ENCODE results near the gene ISCA1. TPM values are rescaled to one million over a fixed set of nuclear protein-coding genes. Genes with fewer than 3 reads are reported as not detected.

ISCA1 gene
- total and polyA plus RNA-seq, 10 of the 15 experiments (the other 5 are each of a cell fraction or from before 2014, with no cell fraction given) = 8.9 to 36.0 (median 24.2) TPM

- TF ChIP-seq CTCF (IDR thresholded peaks at IDR 0.05 in 2 of 3, conservative IDR thresholded peaks at IDR 0.05 in 1 of 3; ENCODE audit: control insufficient read depth in 2 of 3, extremely low read depth in 1 of 3, insufficient read depth in 1 of 3, low read depth in 3 of 3, low read length in 3 of 3) (peak; percentile 31 to 74 (median 43); a peak in 3 of 6 replicates), EP300 (IDR thresholded peaks at IDR 0.05; ENCODE audit: borderline replicate concordance in 1 of 2, control insufficient read depth in 1 of 2, low read depth in 2 of 2, low read length in 2 of 2) (0 out of 4 replicates have a peak, but pooled peaks of 1 of the 2 experiments have one; percentile 21), TCF12 (IDR thresholded peaks at IDR 0.05; ENCODE audit: low read depth, low read length) (peak; percentile 88), SMC3 (IDR thresholded peaks at IDR 0.05; ENCODE audit: borderline replicate concordance, low read length) (peak; percentile 46; the same call in 1 of the 2 replicates), BCLAF1 (IDR thresholded peaks at IDR 0.05) (no peak), CREM (IDR thresholded peaks at IDR 0.05; ENCODE audit: low read depth) (peak; percentile 32; the same call in 1 of the 2 replicates), CHD2 (IDR thresholded peaks at IDR 0.05; ENCODE audit: borderline replicate concordance, low read depth, low read length) (no peak), GATAD2B (conservative IDR thresholded peaks at IDR 0.05; ENCODE audit: low read depth) (peak; percentile 99), ATF7 (IDR thresholded peaks at IDR 0.05; ENCODE audit: low read depth) (peak; percentile 52; the same call in 1 of the 2 replicates), CBFB (IDR thresholded peaks at IDR 0.05; ENCODE audit: low read depth) (no peak), CHD1 (IDR thresholded peaks at IDR 0.05; ENCODE audit: low read depth, low read length) (no peak), SRF (IDR thresholded peaks at IDR 0.05; ENCODE audit: low read depth in 2 of 2, low read length in 2 of 2) (no peak), CHD4 (IDR thresholded peaks at IDR 0.05) (no peak), RELA (IDR thresholded peaks at IDR 0.05; ENCODE audit: borderline replicate concordance, partially characterized antibody) (no peak)
- TF ChIP-seq, protein P1, sequence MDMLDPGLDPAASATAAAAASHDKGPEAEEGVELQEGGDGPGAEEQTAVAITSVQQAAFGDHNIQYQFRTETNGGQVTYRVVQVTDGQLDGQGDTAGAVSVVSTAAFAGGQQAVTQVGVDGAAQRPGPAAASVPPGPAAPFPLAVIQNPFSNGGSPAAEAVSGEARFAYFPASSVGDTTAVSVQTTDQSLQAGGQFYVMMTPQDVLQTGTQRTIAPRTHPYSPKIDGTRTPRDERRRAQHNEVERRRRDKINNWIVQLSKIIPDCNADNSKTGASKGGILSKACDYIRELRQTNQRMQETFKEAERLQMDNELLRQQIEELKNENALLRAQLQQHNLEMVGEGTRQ (IDR thresholded peaks at IDR 0.05; ENCODE audit: borderline replicate concordance, low read depth, low read length) = no peak
- TF ChIP-seq, protein P2, sequence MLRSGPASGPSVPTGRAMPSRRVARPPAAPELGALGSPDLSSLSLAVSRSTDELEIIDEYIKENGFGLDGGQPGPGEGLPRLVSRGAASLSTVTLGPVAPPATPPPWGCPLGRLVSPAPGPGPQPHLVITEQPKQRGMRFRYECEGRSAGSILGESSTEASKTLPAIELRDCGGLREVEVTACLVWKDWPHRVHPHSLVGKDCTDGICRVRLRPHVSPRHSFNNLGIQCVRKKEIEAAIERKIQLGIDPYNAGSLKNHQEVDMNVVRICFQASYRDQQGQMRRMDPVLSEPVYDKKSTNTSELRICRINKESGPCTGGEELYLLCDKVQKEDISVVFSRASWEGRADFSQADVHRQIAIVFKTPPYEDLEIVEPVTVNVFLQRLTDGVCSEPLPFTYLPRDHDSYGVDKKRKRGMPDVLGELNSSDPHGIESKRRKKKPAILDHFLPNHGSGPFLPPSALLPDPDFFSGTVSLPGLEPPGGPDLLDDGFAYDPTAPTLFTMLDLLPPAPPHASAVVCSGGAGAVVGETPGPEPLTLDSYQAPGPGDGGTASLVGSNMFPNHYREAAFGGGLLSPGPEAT (IDR thresholded peaks at IDR 0.05; ENCODE audit: low read depth) = peak; percentile 38; the same call in 1 of the 2 replicates
- TF ChIP-seq, protein P3, sequence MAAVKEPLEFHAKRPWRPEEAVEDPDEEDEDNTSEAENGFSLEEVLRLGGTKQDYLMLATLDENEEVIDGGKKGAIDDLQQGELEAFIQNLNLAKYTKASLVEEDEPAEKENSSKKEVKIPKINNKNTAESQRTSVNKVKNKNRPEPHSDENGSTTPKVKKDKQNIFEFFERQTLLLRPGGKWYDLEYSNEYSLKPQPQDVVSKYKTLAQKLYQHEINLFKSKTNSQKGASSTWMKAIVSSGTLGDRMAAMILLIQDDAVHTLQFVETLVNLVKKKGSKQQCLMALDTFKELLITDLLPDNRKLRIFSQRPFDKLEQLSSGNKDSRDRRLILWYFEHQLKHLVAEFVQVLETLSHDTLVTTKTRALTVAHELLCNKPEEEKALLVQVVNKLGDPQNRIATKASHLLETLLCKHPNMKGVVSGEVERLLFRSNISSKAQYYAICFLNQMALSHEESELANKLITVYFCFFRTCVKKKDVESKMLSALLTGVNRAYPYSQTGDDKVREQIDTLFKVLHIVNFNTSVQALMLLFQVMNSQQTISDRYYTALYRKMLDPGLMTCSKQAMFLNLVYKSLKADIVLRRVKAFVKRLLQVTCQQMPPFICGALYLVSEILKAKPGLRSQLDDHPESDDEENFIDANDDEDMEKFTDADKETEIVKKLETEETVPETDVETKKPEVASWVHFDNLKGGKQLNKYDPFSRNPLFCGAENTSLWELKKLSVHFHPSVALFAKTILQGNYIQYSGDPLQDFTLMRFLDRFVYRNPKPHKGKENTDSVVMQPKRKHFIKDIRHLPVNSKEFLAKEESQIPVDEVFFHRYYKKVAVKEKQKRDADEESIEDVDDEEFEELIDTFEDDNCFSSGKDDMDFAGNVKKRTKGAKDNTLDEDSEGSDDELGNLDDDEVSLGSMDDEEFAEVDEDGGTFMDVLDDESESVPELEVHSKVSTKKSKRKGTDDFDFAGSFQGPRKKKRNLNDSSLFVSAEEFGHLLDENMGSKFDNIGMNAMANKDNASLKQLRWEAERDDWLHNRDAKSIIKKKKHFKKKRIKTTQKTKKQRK (IDR thresholded peaks at IDR 0.05; ENCODE audit: low read depth, low read length) = no peak
- TF ChIP-seq, protein P4, sequence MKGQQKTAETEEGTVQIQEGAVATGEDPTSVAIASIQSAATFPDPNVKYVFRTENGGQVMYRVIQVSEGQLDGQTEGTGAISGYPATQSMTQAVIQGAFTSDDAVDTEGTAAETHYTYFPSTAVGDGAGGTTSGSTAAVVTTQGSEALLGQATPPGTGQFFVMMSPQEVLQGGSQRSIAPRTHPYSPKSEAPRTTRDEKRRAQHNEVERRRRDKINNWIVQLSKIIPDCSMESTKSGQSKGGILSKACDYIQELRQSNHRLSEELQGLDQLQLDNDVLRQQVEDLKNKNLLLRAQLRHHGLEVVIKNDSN (IDR thresholded peaks at IDR 0.05; ENCODE audit: borderline replicate concordance, extremely low read length, insufficient read depth, low read depth, low read length) = no peak
These were observed 35.6 kb downstream of the ISCA1 start (continued) for GRCh38 chr9:86246752-86247161.

All from GM12878 (cell line).